ENCODE measurements around the gene ABCB1.
"Not testable (repeated sequence)": the region's sequence is repeated elsewhere in the genome, so short reads cannot be mapped to it uniquely, and the experiment has no call there.

Gene ABCB1

GRCh38 chr7:87473192-87473591, 127.5 kb downstream of the ABCB1 start:
- TF ChIP-seq CTCF (IDR thresholded peaks at IDR 0.05; ENCODE audit: low read length) (no peak), EZH2 (IDR thresholded peaks at IDR 0.05; ENCODE audit: borderline replicate concordance, low read length) (no peak)
- Histone ChIP-seq H3F3A (ENCODE audit: insufficient read depth, low read length) (no peaks in the 10 kb centered on the region; the same call in 1 of the 2 replicates), H3K27ac (ENCODE audit: low read depth, low read length, poor library complexity, severe bottlenecking) (peak overlapping the region; percentile 88), H3K4me1 (ENCODE audit: insufficient read depth, low read length, severe bottlenecking) (peaks cover 41% of the 10 kb centered on the region), H3K9ac (ENCODE audit: low read length) (peak overlapping the region; percentile 1; the same call in 1 of the 2 replicates), H2AFZ (ENCODE audit: low read length) (no peak overlapping the region), H3K9me3 (ENCODE audit: low read length) (no peaks in the 10 kb centered on the region), H3K4me3 (ENCODE audit: low read depth, low read length, poor library complexity, severe bottlenecking) (peak overlapping the region; percentile 76), H3K4me2 (ENCODE audit: low read length) (peak overlapping the region; percentile 77), H3K36me3 (ENCODE audit: insufficient read depth, low read length) (no peaks in the 10 kb centered on the region), H3K9me2 (ENCODE audit: low read depth, low read length) (no peaks in the 10 kb centered on the region), H3K79me2 (ENCODE audit: insufficient read depth, low read length) (no peaks in the 10 kb centered on the region), H3K27me3 (ENCODE audit: insufficient read depth, low read length) (no peaks in the 10 kb centered on the region), H4K20me1 (ENCODE audit: insufficient read depth, low read length) (no peaks in the 10 kb centered on the region)

- no peak overlapping the region for H3K4me3 ChIP-seq (ENCODE audit: low read depth, low read length, poor library complexity, severe bottlenecking)
- no peaks in the 10 kb centered on the region for H3K9me3 ChIP-seq (ENCODE audit: low read length)
These were observed 129.2 kb downstream of the ABCB1 start for GRCh38 chr7:87471473-87471872.

GRCh38 chr7:87469204-87469603, 131.5 kb downstream of the ABCB1 start:
- H3F3A ChIP-seq (ENCODE audit: insufficient read depth, low read length); H3K79me2 ChIP-seq (ENCODE audit: insufficient read depth, low read length); H4K20me1 ChIP-seq (ENCODE audit: insufficient read depth, low read length); H3K4me2 ChIP-seq (ENCODE audit: low read length); H3K27me3 ChIP-seq (ENCODE audit: insufficient read depth, low read length); H3K27ac ChIP-seq (ENCODE audit: low read depth, low read length, poor library complexity, severe bottlenecking); H3K9me2 ChIP-seq (ENCODE audit: low read depth, low read length); H3K9ac ChIP-seq (ENCODE audit: low read length); H2AFZ ChIP-seq (ENCODE audit: low read length); H3K36me3 ChIP-seq (ENCODE audit: insufficient read depth, low read length); H3K9me3 ChIP-seq (ENCODE audit: low read length); H3K4me3 ChIP-seq (ENCODE audit: low read depth, low read length, poor library complexity, severe bottlenecking): not testable (repeated sequence)
- H3K4me1 ChIP-seq (ENCODE audit: insufficient read depth, low read length, severe bottlenecking) = peaks cover 25% of the 10 kb centered on the region

More at GRCh38 chr7:87471473-87471872, 129.2 kb downstream of the ABCB1 start:
- no peak overlapping the region for H3K27ac ChIP-seq (ENCODE audit: low read depth, low read length, poor library complexity, severe bottlenecking)
- H3K79me2 ChIP-seq (ENCODE audit: insufficient read depth, low read length) = no peaks in the 10 kb centered on the region
- H3K9me2 ChIP-seq (ENCODE audit: low read depth, low read length) = no peaks in the 10 kb centered on the region
- H2AFZ ChIP-seq (ENCODE audit: low read length) = no peak overlapping the region
- H3K36me3 ChIP-seq (ENCODE audit: insufficient read depth, low read length) = no peaks in the 10 kb centered on the region
- H3F3A ChIP-seq (ENCODE audit: insufficient read depth, low read length) = no peaks in the 10 kb centered on the region; the same call in 1 of the 2 replicates
- no peak for TF ChIP-seq EZH2 (IDR thresholded peaks at IDR 0.05; ENCODE audit: borderline replicate concordance, low read length)
- TF ChIP-seq CTCF (IDR thresholded peaks at IDR 0.05; ENCODE audit: low read length) = no peak
- H3K27me3 ChIP-seq (ENCODE audit: insufficient read depth, low read length) = no peaks in the 10 kb centered on the region
- H3K4me2 ChIP-seq (ENCODE audit: low read length) = no peak overlapping the region
- H4K20me1 ChIP-seq (ENCODE audit: insufficient read depth, low read length) = no peaks in the 10 kb centered on the region
- peaks cover 41% of the 10 kb centered on the region for H3K4me1 ChIP-seq (ENCODE audit: insufficient read depth, low read length, severe bottlenecking)
- no peak overlapping the region for H3K9ac ChIP-seq (ENCODE audit: low read length)

GRCh38 chr7:87465534-87465880, 135.2 kb downstream of the ABCB1 start:
- not testable (repeated sequence) for H3K9ac ChIP-seq (ENCODE audit: low read length); H3K4me2 ChIP-seq (ENCODE audit: low read length); H3K9me3 ChIP-seq (ENCODE audit: low read length)

GRCh38 chr7:87464830-87465533, 135.7 kb downstream of the ABCB1 start:
- H4K20me1 ChIP-seq (ENCODE audit: insufficient read depth, low read length); H3K4me2 ChIP-seq (ENCODE audit: low read length); H3K79me2 ChIP-seq (ENCODE audit: insufficient read depth, low read length); H3F3A ChIP-seq (ENCODE audit: insufficient read depth, low read length); H3K4me1 ChIP-seq (ENCODE audit: insufficient read depth, low read length, severe bottlenecking); H2AFZ ChIP-seq (ENCODE audit: low read length); H3K27ac ChIP-seq (ENCODE audit: low read depth, low read length, poor library complexity, severe bottlenecking); H3K27me3 ChIP-seq (ENCODE audit: insufficient read depth, low read length); H3K4me3 ChIP-seq (ENCODE audit: low read depth, low read length, poor library complexity, severe bottlenecking); H3K9ac ChIP-seq (ENCODE audit: low read length); H3K9me2 ChIP-seq (ENCODE audit: low read depth, low read length); H3K9me3 ChIP-seq (ENCODE audit: low read length): not testable (repeated sequence)
- peaks cover 15% of the 10 kb centered on the region for H3K36me3 ChIP-seq (ENCODE audit: insufficient read depth, low read length)

More at GRCh38 chr7:87465534-87465880, 135.2 kb downstream of the ABCB1 start:
- H3K27me3 ChIP-seq (ENCODE audit: insufficient read depth, low read length); H3K9me2 ChIP-seq (ENCODE audit: low read depth, low read length); H2AFZ ChIP-seq (ENCODE audit: low read length); H4K20me1 ChIP-seq (ENCODE audit: insufficient read depth, low read length); H3K27ac ChIP-seq (ENCODE audit: low read depth, low read length, poor library complexity, severe bottlenecking); H3F3A ChIP-seq (ENCODE audit: insufficient read depth, low read length); H3K79me2 ChIP-seq (ENCODE audit: insufficient read depth, low read length); H3K4me1 ChIP-seq (ENCODE audit: insufficient read depth, low read length, severe bottlenecking); H3K4me3 ChIP-seq (ENCODE audit: low read depth, low read length, poor library complexity, severe bottlenecking): not testable (repeated sequence)
- peaks cover 15% of the 10 kb centered on the region for H3K36me3 ChIP-seq (ENCODE audit: insufficient read depth, low read length)
